HG03432 (cell line): Measurements from ENCODE around the gene SPEN.
A peak's percentile ranks its signal among the peaks of the same experiment; 100 is the strongest.
"Not testable (repeated sequence)": the region's sequence is repeated elsewhere in the genome, so short reads cannot be mapped to it uniquely, and the experiment has no call there.

ENCODE experiments used
- ATAC-seq: cut with Tn5 transposase; IDR thresholded peaks from one replicate; pipeline ENCODE4 v1.9.1; 2021; ENCODE audit warnings: mild to moderate bottlenecking, moderate library complexity; ENCODE audit not compliant: unreplicated experiment

The SPEN gene

DNA sequence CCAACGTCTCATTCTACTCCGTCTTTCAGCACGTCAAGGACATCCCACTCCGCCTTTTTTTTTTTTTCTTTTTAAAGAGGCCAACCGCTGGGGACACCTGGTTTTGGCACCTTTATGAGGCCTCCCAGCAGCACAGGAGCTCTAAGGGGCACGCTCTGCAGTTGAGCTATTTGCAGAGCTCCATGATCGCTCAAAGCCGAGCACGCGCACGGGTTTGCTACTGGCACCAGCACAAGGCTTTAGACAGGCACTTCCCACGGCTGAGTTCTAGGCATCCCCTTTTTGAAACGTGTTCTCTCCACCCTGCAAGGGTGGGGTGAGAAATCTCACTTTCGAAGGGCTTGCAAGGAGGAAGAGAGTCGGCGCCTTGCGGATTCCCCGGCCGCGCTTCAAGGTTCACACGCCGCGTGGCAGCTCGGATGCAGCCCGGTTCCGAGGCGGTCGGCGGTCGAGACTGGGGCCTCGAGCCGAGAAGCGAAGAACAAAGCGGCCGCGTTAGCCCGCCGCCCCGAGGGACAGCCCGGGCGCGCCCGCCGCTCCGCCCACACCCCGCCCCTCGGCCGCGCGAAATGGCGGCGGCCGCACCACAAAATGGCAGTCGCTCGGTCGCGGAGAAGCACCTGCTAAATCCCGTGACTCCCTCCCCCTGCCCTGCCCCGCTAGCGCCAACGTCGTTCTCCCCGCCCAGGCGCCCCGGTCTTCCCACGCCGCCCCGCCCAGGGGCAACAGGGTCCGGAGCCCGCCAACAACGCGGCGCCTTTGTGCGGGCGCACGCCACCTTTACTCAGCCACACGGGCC, 12.9 kb upstream of the SPEN start:
- ATAC-seq = peak; percentile 62

DNA sequence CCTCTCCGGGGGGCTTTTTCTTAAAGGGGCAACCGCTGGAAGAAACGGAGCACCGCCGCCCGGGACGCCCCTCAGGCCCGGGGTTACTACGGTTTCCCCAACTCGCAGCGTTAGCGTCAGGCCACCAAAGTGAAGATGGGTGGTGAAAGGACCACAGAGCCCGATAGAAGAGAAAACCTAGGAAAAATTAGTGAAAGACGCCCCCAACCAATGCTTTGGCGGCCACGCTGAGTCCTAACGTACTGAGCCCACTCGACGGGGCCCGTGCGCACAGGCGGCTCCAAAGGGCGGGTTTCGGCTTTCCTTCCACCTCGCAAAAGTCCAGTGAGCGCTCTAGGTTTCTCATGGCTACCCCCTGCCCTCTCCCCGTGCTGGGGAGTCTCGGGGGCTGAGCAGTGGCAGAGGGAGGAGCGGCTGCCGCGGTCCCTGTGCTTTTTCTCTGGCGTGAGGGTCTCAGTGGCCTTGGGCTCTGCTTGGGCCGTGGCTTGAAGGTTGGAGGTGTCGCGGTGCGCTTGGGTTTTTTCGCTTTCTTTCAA, 12.2 kb upstream of the SPEN start:
- peak; percentile 12 for ATAC-seq

DNA sequence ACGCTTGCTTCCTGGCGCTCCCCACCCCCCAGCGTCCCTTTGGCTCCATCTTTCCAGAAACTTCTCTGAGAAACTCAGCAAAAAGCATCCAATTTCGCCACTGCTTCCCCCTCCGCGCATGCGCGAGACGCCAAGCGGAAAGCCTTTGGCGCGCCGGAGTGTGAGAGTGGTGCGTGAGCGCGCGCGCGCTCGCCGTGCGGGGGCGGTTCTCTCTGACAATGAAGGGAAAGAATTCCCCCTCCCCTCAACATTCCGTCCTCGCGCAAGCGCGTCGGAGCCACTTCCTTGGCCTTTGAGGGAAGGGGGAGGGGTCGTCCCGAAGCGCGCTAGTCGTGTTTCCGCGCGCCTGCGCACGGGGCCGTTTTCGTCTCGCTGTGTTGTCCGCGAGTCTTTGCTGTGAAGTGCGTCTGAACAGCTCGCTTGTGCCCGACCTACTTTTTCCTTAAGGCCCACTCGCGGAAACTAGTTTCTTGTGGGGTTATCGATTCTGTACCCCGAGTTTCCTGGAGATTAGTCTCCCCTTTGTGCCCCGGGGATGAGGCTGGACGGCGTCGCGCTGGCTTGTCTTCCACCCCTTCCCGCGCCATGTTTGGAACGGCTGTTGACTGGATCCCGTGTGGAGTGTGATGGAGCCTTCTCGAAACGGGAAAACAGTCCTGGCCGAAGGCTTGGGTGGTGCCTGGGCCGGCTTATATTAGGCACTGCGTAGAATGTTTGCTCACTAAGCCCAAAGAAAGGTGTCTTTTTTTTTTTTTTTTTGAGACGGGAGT, 11.6 kb upstream of the SPEN start:
- ATAC-seq = peak; percentile 48

DNA sequence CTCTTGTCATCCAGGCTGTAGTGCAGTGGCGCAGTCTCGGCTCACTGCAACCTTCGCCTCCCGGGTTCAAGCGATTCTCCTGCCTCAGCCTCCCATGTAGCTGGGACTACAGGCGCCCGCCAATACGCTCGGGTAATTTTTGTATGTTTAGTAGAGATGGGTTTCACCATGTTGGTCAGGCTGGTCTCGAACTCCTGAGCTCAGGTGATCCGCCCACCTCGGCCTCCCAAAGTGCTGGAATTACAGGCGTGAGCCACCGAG, 11.1 kb upstream of the SPEN start:
- ATAC-seq = not testable (repeated sequence)

DNA sequence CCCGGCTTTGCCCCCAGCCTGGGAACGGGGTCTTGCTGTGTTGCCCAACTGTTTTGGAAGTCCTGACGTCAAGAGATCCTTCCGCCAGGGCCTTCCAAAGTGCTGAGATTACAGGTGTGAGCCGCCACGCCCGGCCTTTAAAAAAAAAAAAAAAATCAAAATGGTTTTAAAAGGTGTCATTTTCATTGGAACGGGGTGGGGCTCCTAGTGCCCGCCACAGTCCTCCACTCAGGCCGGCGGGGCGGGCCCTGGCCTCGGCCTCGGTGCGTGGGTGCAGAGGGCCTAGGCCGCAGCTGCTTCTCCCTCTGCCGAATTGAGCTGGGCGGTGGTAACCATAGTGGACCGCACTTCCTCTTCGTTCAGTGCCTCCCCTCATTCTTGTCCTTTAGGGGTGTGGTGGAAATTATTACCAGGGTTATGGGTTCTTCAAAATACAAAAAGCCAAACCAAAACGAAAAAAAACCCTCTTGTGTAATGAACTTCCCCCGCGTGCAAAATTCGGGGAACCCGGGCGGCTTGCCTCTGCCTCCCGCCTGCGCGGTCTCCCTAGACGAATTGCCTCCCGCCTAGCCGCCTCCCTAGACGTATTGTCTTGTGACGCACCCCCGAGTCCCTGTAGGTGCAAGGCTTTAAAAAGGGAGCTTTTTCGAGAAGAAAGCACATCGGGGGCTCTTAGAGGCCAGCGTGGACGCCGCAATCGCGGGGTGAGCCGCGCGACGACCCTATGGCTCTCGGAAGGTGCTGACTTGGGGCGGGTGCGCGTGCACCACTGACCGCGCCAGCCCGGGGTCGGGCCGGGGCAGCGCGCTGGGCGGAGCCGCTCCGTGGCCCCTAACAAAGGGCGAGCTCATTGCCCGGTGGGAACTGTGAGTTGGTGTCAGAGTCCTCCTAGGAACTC, 10.5 kb upstream of the SPEN start:
- ATAC-seq = no peak

DNA sequence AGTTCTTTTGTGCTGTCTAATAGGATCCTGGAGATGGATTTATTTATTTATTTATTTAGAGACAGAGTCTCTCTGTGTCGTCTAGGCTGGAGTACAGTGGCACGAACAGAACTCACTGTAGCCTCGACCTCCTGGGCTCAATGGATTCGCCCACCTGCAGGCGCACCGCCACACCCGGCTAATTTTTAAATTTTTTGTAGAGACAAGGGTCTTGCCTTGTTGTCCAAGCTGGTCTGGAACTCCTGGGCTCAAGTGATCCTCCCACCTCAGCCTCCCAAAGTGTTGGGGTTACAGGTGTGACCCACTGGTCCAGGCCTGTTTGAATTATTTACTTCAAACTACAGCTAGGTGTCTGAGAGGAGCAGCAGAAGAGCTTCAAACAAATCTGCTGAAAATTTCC, 9.6 kb upstream of the SPEN start:
- ATAC-seq = no peak

DNA sequence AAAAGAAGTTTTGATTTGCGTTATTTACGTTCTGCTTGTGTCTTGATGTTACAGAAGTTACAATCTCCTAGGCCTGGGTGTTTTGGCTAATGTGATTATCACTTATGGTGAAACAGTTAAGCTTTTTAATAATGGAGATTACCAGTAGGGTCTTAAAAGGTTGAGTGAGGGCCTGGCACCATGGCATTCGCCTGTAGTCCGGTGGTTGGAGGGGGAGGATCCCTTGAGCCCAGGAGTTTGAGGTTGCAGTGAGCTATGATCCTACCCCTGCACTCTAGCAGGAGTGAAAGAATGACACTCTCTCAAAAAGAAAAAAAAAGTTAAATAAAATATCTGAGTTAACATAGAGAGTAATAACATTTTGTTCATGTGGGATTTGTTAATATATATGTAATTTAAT, 8.8 kb upstream of the SPEN start:
- ATAC-seq = no peak

DNA sequence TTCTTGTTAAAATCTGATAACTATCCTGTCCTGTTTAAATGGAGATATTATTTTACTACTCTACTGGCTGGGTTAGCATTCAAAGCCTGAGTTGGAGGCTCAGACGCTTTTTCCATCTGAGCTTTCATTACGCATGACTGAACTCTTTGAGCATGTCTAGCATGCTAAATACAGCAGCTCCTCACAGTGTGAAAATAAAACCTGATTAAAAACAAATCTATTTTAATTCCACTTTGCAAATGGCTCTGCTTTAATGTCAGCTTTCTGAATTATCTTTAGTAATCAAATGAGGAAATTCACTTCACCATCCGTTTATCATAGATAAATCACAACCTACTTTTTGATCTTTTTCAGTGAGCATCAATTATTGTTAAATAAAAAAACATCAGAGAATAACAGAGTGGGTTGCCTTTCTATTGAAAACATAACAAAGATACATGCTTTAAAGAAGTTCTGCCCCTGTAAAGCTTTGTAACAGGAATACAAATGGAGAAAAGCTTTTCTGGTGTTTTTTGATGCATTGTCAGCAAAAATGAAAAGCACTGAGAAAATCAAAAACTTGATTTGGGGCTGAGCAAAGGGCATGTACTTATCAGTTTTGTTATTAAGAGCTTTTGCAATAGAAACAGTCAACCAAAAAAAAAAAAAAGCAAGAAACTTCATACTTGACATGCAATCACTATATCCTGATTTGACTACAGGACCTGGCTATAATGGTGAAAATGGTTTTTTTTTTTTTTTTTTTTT, 3.5 kb upstream of the SPEN start:
- no peak for ATAC-seq

DNA sequence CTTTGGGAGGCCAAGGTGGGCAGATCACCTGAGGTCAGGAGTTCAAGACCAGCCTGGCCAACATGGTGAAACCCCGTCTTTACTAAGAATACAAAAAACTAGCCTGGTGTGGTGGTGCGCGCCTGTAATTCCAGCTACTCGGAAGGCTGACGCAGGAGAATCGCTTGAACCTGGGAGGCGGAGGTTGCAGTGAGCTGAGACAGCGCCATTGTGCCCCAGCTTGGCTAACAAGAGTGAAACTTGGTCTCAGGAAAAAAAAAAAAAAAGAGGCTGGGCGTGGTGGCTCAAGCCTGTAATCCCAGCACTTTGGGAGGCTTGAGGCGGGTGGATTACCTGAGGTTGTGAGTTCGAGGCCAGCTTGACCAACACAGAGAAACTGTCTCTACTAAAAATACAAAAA, 1.5 kb upstream of the SPEN start:
- ATAC-seq = not testable (repeated sequence)

DNA sequence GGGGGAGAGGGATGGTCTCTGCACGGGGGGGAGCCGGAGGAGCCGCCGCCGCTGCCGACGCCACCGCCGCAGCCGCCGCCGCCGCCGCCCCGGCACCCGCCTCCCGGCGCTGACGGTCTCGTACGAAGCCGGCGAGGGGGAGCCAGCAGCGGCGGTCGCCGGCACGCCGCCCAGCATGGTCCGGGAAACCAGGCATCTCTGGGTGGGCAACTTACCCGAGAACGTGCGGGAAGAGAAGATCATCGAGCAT, 311 bp downstream of the SPEN start:
- ATAC-seq = no peak

DNA sequence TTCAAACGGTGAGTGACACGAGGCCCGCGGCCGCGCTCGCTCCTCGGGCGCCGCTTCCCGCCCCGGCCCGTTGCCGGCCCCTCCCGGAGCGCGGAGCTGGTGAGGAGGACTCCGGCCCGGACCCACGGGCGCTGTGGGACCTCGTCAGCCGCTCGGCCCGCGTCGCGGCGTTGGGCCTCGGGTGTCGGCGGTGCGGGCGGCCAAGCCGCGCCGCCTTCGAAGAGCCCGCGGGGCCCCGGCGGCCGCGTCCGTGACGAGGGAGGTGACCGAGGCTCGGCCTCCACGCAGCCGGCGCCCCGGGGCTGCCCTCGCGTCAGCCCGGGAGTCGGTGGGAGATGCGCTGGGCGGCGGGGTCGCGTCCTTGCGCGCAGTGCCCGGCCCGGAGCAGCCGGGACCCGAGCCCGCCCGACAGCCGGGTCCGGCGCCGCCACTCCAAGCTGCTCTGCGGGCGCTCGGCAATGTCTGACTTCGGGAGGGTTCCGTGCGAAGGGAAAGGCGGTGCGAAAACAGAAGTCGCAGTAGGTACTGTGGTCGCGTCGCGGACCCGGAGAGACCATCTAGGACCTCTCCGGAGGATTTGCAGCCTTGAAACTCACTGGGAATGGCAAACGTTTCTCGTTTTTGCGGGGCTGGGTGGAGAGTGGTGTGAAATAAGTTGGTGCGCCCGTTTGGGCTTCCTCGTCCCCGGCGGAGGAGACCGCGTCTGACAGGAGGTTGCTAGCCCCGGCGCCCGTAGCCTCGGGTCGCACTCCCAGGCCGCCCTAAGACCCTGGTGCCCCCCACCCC, 829 bp downstream of the SPEN start:
- ATAC-seq = peak; percentile 11

DNA sequence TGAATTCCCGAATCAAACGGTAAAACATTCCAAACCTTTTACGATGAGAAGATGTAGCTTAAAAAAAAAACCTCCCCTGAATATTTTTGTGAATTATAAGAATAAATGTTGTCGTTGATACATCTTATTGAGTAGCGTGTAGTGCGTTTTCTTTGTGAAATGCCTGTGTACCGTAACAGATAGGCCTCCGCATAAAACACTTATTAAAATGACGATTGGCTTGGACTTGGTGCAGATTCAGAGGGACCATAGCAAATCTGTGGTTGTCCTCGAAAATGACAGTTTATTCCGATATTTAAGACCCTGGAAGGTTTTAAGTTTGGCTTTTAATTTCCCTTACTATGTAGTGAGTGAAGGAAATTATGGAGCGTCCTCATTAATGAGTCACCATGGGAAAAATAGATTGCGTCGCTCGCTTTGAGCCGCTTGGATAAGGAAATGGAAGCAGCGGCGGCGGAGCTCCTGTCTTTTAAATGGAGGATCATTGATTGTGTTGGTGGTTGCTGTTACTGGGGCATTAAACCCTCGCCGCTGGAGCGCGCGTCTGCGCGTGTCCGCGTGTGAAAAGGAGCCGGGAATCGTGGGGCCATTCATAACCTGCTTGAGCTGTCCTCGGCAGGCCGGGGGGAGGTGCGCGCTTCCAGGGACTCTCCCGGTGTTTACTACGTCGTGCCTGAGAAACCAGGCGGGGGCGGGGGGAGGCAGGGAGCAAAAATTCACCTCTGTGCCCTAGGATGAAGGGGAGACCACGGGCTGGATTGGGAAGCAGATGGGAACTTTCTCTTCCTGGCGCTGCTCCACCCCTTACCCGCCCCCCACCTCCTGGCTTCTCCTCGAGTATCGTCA, 1.6 kb downstream of the SPEN start:
- ATAC-seq = no peak

DNA sequence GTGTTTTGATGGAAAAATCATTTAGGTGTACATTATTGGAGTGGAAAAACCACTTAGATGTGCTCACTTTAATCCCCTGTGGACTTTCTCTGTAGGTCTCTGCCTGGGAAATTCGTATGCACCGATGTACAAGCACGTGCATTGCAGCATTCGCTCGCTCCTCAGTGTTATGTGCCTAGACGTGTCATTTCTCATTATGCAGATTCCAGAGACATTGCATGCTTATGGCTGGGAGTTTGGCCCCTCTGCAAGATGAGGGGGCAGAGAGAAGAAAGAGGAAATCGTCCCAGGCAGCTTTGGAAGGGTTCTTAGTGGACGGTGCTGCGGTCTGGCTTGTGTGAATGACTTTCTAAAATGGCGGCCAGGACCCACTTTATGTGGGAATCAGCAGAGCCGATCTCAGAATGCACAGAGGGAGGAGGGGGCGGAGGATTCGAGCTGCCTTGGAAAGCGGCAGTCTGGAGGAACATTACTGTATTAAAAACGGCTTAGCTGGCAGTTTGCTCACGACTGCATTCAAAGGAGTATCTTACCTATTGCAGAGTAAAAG, 2.3 kb downstream of the SPEN start:
- no peak for ATAC-seq

DNA sequence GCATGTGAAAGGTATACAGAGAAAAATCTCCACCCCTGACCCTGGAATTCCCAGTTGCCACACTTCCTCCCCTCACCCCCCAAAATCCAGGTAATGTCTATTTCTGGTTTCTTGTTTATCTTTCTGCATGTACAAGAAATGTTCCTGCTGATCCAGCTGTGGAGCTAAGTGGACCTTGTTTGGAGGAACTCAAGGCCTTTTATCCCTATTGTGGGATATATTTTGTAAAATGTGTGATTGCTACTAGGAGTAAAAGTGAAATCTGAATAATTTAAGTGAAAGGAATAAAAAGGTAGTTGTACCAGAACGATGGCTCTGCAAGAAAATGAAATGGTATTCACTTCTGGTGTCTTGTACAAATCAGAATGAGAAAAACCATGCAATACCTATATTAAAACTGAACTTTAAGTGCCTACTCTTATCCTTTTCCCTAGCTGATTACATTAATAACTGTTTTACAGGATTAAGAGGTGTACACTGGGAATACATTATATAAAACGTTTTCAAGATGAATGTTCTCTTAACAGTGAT, 3.0 kb downstream of the SPEN start:
- no peak for ATAC-seq

DNA sequence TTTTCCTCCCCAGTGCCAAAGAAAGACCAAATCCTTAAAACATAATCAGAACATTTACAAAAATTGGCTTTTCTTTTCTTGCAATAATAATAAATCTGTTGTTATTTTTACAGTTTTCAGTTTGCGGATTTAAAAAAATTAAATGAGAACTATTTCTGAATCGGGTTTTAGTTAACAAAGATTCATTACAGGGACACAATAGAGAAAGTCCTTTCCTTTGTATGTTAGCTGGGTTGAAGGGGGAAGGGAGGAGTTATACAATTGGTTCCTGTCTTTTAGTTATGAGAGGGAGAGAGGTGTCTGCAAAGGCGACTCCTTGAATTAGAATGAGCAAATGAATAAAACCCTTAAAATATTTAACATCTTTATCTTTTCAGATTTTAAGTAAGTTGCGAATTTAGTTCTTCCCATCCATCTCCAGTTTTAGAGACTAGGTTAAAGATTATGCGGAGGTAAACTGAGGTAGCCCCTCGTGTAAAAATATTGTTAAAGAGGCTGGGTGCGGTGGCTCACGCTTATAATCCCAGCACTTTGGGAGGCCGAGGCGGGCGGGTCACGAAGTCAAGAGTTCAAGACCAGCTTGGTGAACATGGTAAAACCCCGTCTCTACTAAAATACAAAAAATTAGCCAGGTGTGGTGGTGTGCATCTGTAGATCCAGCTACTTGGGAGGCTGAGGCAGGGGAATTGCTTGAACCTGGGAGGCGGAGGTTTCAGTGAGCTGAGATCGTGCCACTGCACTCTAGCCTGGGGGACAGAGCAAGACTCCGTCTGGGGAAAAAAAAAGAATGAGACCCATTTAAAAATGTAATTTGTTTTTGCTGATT, 3.9 kb downstream of the SPEN start:
- ATAC-seq = no peak

DNA sequence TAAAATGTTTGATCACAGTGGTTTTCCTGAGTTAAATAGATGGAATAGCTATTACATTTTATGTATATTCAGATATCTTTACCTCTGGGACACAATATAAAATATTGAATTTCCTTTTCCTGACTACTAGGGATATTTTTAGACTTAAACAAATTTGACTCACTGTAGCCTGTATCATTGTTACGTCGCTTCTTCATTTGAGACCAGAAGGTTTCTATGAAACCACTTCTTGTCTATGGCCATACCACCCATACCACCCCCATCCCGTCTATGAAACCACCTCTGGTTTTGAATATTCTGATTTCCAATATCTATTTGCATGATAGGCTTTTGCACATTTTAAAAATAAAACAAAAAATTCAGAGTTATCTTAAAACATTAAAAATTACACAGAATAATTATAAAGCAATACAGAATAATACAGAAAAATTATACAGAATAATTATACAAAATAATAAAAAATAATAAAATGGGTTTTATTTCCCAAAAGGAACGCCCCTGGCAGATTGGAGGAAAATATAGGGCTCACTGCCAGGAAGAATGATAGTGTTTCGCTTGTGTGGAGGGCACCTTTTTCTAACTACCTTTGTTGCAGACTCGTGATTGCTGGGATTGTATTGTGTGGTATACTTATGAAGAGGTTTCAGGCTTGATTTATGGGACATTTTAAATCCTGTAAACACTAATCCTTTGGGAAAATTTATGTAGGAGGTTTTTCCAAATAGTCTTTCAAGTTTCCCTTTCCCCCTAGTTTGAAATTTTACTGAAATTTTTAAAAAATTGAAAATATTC, 4.7 kb downstream of the SPEN start:
- peak; percentile 25 for ATAC-seq

DNA sequence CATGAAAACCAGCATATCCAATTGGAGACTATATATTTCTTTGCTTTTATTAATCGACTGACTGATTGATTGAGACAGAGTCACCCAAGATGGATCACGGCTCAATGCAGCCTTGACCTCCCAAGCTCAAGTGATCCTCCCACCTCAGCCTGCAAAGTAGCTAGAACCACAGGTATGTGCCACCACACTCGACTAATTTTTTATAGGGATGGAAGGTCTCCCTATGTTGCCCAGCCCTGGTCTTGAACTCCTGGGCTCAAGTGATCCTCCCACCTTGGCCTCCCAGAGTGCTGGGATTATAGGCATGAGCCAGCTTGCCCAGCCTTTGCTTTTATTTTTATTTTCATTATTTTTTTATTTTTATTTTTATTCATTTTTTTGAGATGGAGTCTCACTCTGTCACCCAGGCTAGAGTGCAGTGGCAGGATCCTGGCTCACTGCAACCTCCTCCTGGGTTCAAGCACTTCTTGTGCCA, 5.4 kb downstream of the SPEN start:
- ATAC-seq = no peak
